K562 (cell line): ENCODE measurements around the gene MFSD6.

Source experiments
- CEBPG ChIP-seq, 3 experiments: fragments of 200-800 bp in 1 of 3; sonication (Bioruptor generic) in 1 of 3; sonication (generic) in 1 of 3; formaldehyde crosslinking in 1 of 3; IDR thresholded peaks in 2 of 3; conservative IDR thresholded peaks in 1 of 3; 2 replicates each; pipeline versions ENCODE4 v1.6.1 to v1.8.0; 2016 to 2022; ENCODE audit warnings: missing compliant biosample characterization in 2 of 3, missing genetic modification characterization in 2 of 3, mild to moderate bottlenecking in 1 of 3, missing genetic modification reagents in 1 of 3
- EZH2 ChIP-seq: IDR thresholded peaks from 2 replicates; pipeline ENCODE4 v1.6.1; 2012; ENCODE audit warnings: low read depth, mild to moderate bottlenecking, inconsistent platforms, low read length, borderline replicate concordance
- FIP1L1 ChIP-seq: fragments of 200-400 bp; formaldehyde crosslinking; IDR thresholded peaks from 2 replicates; pipeline ENCODE4 v1.6.1; 2018; ENCODE audit warnings: mild to moderate bottlenecking, low read depth, low read length; ENCODE audit not compliant: poor library complexity, severe bottlenecking
- FOS ChIP-seq: IDR thresholded peaks from 3 replicates; pipeline ENCODE4 v1.6.1; 2011; ENCODE audit not compliant: insufficient read length; ENCODE audit errors: extremely low read depth
- FOXJ3 ChIP-seq: sonication (generic); formaldehyde crosslinking; IDR thresholded peaks from 2 replicates; pipeline ENCODE4 v1.4.0; 2020; ENCODE audit warnings: mild to moderate bottlenecking, missing genetic modification reagents
- LARP7 ChIP-seq: fragments of 450-650 bp; IDR thresholded peaks from 2 replicates; pipeline ENCODE4 v1.6.1; 2016
- MAFK ChIP-seq: IDR thresholded peaks from 2 replicates; pipeline ENCODE4 v1.6.1; 2011; ENCODE audit warnings: low read length, improper control_type of control experiment
- PHF8 ChIP-seq: fragments of 200-600 bp; sonication (generic); IDR thresholded peaks from 2 replicates; pipeline ENCODE4 v1.6.1; 2012; ENCODE audit warnings: mixed run types, mild to moderate bottlenecking, inconsistent platforms, low read length, moderate library complexity, borderline replicate concordance
- POLR2A ChIP-seq: fragments of 450-650 bp; conservative IDR thresholded peaks from 2 replicates; pipeline ENCODE4 v1.6.1; 2016
- RBFOX2 ChIP-seq: fragments of 200-400 bp; formaldehyde crosslinking; IDR thresholded peaks from 2 replicates; pipeline ENCODE4 v1.6.1; 2017; ENCODE audit warnings: low read depth, mild to moderate bottlenecking, low read length, moderate library complexity
- ZNF140 ChIP-seq: fragments of 250-450 bp; sonication (Bioruptor Pico); IDR thresholded peaks from 2 replicates; pipeline ENCODE4 v1.8.0; 2021; ENCODE audit warnings: moderate library complexity, mild to moderate bottlenecking, inconsistent platforms
- ZNF143 ChIP-seq: sonication (generic); formaldehyde crosslinking; IDR thresholded peaks from 2 replicates; pipeline ENCODE4 v1.9.0; 2022; ENCODE audit warnings: mild to moderate bottlenecking, missing genetic modification reagents
- ZNF668 ChIP-seq: fragments of 250-450 bp; sonication (Bioruptor Pico); IDR thresholded peaks from 2 replicates; pipeline ENCODE4 v1.8.0; 2022; ENCODE audit warnings: mild to moderate bottlenecking, inconsistent platforms
- TF ChIP-seq, protein P1 (sequence below), 3 experiments: IDR thresholded peaks in 2 of 3; conservative IDR thresholded peaks in 1 of 3; 2 replicates each; pipeline ENCODE4 v1.5.1; 2011 to 2012; ENCODE audit warnings: low read length in 3 of 3, mild to moderate bottlenecking in 3 of 3, control low read depth in 2 of 3, improper control_type of control experiment in 1 of 3, inconsistent platforms in 1 of 3, low read depth in 1 of 3, mixed read lengths in 1 of 3, moderate library complexity in 1 of 3; ENCODE audit not compliant: insufficient read depth in 2 of 3

DNA sequence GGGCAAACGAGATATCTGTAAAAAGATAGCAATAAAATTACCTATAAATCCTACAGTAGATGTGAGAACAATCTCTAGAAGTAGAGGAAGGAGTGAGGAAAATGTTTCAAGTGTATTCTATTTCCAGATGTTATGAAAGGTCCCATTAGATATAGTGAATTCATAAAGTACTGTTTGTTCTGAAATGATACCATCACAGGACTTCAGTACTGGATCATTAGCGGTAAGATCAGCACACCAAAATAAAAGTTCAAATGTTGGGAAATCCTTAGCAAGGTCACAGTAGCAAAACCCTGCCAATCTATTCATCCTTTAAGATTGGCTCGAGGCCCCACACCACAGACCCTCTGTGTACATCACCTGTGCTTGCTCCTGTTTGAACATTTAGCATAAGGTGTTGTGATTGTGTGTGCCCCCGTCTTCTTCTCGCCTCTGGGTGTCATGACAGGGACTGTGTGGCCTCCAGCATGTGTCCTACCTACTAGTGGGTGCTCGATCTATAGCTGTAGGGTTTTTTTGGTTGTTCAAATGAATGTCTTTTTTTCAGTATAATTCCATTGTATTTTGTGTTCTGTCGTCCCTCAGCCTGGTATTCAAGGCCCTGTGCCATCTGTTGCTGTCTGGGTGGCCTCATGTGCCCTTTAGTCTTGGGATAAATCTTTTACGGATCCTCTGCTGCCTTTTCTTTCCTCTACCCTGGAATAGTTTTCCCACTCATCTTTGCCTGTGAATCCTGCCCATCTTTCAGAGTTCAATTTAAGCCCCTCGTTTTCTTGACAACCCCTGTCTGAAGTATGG, 9.1 kb downstream of the MFSD6 start:
- TF ChIP-seq CEBPG (CRISPR knock-in tag; IDR thresholded peaks at IDR 0.05), result no peak
- no peak for TF ChIP-seq CEBPG (tag; conservative IDR thresholded peaks at IDR 0.05 in 1 of 2, IDR thresholded peaks at IDR 0.05 in 1 of 2)
- TF ChIP-seq FIP1L1, result no peak
- no peak for TF ChIP-seq LARP7
- no peak for TF ChIP-seq POLR2A
- TF ChIP-seq, protein P1, sequence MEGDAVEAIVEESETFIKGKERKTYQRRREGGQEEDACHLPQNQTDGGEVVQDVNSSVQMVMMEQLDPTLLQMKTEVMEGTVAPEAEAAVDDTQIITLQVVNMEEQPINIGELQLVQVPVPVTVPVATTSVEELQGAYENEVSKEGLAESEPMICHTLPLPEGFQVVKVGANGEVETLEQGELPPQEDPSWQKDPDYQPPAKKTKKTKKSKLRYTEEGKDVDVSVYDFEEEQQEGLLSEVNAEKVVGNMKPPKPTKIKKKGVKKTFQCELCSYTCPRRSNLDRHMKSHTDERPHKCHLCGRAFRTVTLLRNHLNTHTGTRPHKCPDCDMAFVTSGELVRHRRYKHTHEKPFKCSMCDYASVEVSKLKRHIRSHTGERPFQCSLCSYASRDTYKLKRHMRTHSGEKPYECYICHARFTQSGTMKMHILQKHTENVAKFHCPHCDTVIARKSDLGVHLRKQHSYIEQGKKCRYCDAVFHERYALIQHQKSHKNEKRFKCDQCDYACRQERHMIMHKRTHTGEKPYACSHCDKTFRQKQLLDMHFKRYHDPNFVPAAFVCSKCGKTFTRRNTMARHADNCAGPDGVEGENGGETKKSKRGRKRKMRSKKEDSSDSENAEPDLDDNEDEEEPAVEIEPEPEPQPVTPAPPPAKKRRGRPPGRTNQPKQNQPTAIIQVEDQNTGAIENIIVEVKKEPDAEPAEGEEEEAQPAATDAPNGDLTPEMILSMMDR (IDR thresholded peaks at IDR 0.05 in 2 of 3, conservative IDR thresholded peaks at IDR 0.05 in 1 of 3; ENCODE audit: insufficient read depth in 2 of 3, low read depth in 1 of 3, low read length in 3 of 3), result no peak
- TF ChIP-seq ZNF140 (CRISPR knock-in tag), result no peak
- no peak for TF ChIP-seq RBFOX2
- TF ChIP-seq PHF8, result no peak
- no peak for TF ChIP-seq ZNF143
- TF ChIP-seq EZH2, result no peak
- TF ChIP-seq ZNF668 (CRISPR knock-in tag), result no peak
- TF ChIP-seq FOS, result no peak
- no peak for TF ChIP-seq FOXJ3 (CRISPR knock-in tag)
- TF ChIP-seq MAFK, result no peak
